Activated naive CD4-positive, alpha-beta T cell treated with anti-CD3 and anti-CD28 coated beads, Interleukin-2, amount 50 U/mL, for 24 hours (primary cell): ENCODE measurements around the gene ADAM22.

Experiments used
- H3K27ac Mint-ChIP-seq: one replicate; pipeline ENCODE4 v1.8.0; 2021; ENCODE audit warnings: mild to moderate bottlenecking, mixed read lengths
- H3K27me3 Mint-ChIP-seq: one replicate; pipeline ENCODE4 v1.8.0; 2021; ENCODE audit warnings: mixed read lengths
- H3K36me3 Mint-ChIP-seq: one replicate; pipeline ENCODE4 v1.8.0; 2021; ENCODE audit warnings: mixed read lengths
- H3K4me1 Mint-ChIP-seq: one replicate; pipeline ENCODE4 v1.8.0; 2021; ENCODE audit warnings: mixed read lengths
- H3K4me3 Mint-ChIP-seq: one replicate; pipeline ENCODE4 v1.8.0; 2021; ENCODE audit warnings: mild to moderate bottlenecking, mixed read lengths
- H3K9me3 Mint-ChIP-seq: one replicate; pipeline ENCODE4 v1.8.0; 2021; ENCODE audit warnings: mixed read lengths

ADAM22 gene

GRCh38 chr7:88104732-88105131 is 170.7 kb downstream of the ADAM22 start:
- Mint-ChIP-seq H3K4me1 (no peaks in the 10 kb centered on the region), H3K27me3 (no peaks in the 10 kb centered on the region), H3K27ac (no peak overlapping the region), H3K36me3 (no peaks in the 10 kb centered on the region), H3K9me3 (no peaks in the 10 kb centered on the region), H3K4me3 (no peak overlapping the region)

GRCh38 chr7:88105231-88105630 is 171.2 kb downstream of the ADAM22 start:
- H3K36me3 Mint-ChIP-seq, result no peaks in the 10 kb centered on the region
- H3K4me1 Mint-ChIP-seq, result no peaks in the 10 kb centered on the region
- no peaks in the 10 kb centered on the region for H3K9me3 Mint-ChIP-seq
- no peaks in the 10 kb centered on the region for H3K27me3 Mint-ChIP-seq
- H3K4me3 Mint-ChIP-seq, result no peak overlapping the region
- no peak overlapping the region for H3K27ac Mint-ChIP-seq

GRCh38 chr7:88106434-88106833 is 172.4 kb downstream of the ADAM22 start:
- Mint-ChIP-seq H3K4me1 (no peaks in the 10 kb centered on the region), H3K9me3 (no peaks in the 10 kb centered on the region), H3K4me3 (no peak overlapping the region), H3K27me3 (no peaks in the 10 kb centered on the region), H3K36me3 (no peaks in the 10 kb centered on the region), H3K27ac (no peak overlapping the region)

GRCh38 chr7:88109612-88110011 is 175.6 kb downstream of the ADAM22 start:
- Mint-ChIP-seq H3K27ac (no peak overlapping the region), H3K9me3 (no peaks in the 10 kb centered on the region), H3K36me3 (no peaks in the 10 kb centered on the region), H3K4me1 (no peaks in the 10 kb centered on the region), H3K4me3 (no peak overlapping the region), H3K27me3 (no peaks in the 10 kb centered on the region)

GRCh38 chr7:88111140-88111743 is 177.2 kb downstream of the ADAM22 start:
- no peaks in the 10 kb centered on the region for H3K4me1 Mint-ChIP-seq
- H3K36me3 Mint-ChIP-seq, result no peaks in the 10 kb centered on the region
- no peaks in the 10 kb centered on the region for H3K9me3 Mint-ChIP-seq
- H3K27me3 Mint-ChIP-seq, result no peaks in the 10 kb centered on the region
- no peak overlapping the region for H3K4me3 Mint-ChIP-seq
- H3K27ac Mint-ChIP-seq, result no peak overlapping the region

GRCh38 chr7:88111954-88112471 is 178.0 kb downstream of the ADAM22 start:
- Mint-ChIP-seq H3K9me3 (no peaks in the 10 kb centered on the region), H3K27me3 (no peaks in the 10 kb centered on the region), H3K4me3 (no peak overlapping the region), H3K4me1 (no peaks in the 10 kb centered on the region), H3K27ac (no peak overlapping the region), H3K36me3 (no peaks in the 10 kb centered on the region)

GRCh38 chr7:88115258-88115796 is 181.3 kb downstream of the ADAM22 start:
- no peaks in the 10 kb centered on the region for H3K36me3 Mint-ChIP-seq
- H3K27ac Mint-ChIP-seq, result no peak overlapping the region
- no peaks in the 10 kb centered on the region for H3K27me3 Mint-ChIP-seq
- no peaks in the 10 kb centered on the region for H3K4me1 Mint-ChIP-seq
- H3K9me3 Mint-ChIP-seq, result no peaks in the 10 kb centered on the region
- no peak overlapping the region for H3K4me3 Mint-ChIP-seq

- Mint-ChIP-seq H3K9me3 (no peaks in the 10 kb centered on the region), H3K36me3 (no peaks in the 10 kb centered on the region), H3K27ac (no peak overlapping the region), H3K4me3 (no peak overlapping the region), H3K27me3 (no peaks in the 10 kb centered on the region), H3K4me1 (no peaks in the 10 kb centered on the region)
Measured at GRCh38 chr7:88115816-88116215, 181.8 kb downstream of the ADAM22 start.

- no peak overlapping the region for H3K4me3 Mint-ChIP-seq
- no peak overlapping the region for H3K27ac Mint-ChIP-seq
- H3K4me1 Mint-ChIP-seq, result no peaks in the 10 kb centered on the region
- no peaks in the 10 kb centered on the region for H3K27me3 Mint-ChIP-seq
- no peaks in the 10 kb centered on the region for H3K36me3 Mint-ChIP-seq
- H3K9me3 Mint-ChIP-seq, result no peaks in the 10 kb centered on the region
Measured at GRCh38 chr7:88116235-88116795, 182.3 kb downstream of the ADAM22 start.

GRCh38 chr7:88117325-88117724 is 183.3 kb downstream of the ADAM22 start:
- H3K27ac Mint-ChIP-seq, result no peak overlapping the region
- no peaks in the 10 kb centered on the region for H3K36me3 Mint-ChIP-seq
- H3K27me3 Mint-ChIP-seq, result no peaks in the 10 kb centered on the region
- H3K4me1 Mint-ChIP-seq, result no peaks in the 10 kb centered on the region
- no peaks in the 10 kb centered on the region for H3K9me3 Mint-ChIP-seq
- no peak overlapping the region for H3K4me3 Mint-ChIP-seq

GRCh38 chr7:88121335-88121734 is 187.3 kb downstream of the ADAM22 start:
- peaks cover 1% of the 10 kb centered on the region for H3K27me3 Mint-ChIP-seq
- no peaks in the 10 kb centered on the region for H3K9me3 Mint-ChIP-seq
- no peak overlapping the region for H3K4me3 Mint-ChIP-seq
- no peaks in the 10 kb centered on the region for H3K36me3 Mint-ChIP-seq
- no peak overlapping the region for H3K27ac Mint-ChIP-seq
- no peaks in the 10 kb centered on the region for H3K4me1 Mint-ChIP-seq

GRCh38 chr7:88127637-88128290 is 193.7 kb downstream of the ADAM22 start:
- Mint-ChIP-seq H3K4me1 (no peaks in the 10 kb centered on the region), H3K9me3 (no peaks in the 10 kb centered on the region), H3K27me3 (peaks cover 1% of the 10 kb centered on the region), H3K4me3 (no peak overlapping the region), H3K36me3 (no peaks in the 10 kb centered on the region), H3K27ac (no peak overlapping the region)

- no peaks in the 10 kb centered on the region for H3K27me3 Mint-ChIP-seq
- H3K4me1 Mint-ChIP-seq, result no peaks in the 10 kb centered on the region
- no peaks in the 10 kb centered on the region for H3K36me3 Mint-ChIP-seq
- H3K4me3 Mint-ChIP-seq, result no peak overlapping the region
- H3K9me3 Mint-ChIP-seq, result no peaks in the 10 kb centered on the region
- no peak overlapping the region for H3K27ac Mint-ChIP-seq
Measured at GRCh38 chr7:88132725-88133124, 198.7 kb downstream of the ADAM22 start.

GRCh38 chr7:88140947-88141346 is 206.9 kb downstream of the ADAM22 start:
- H3K9me3 Mint-ChIP-seq, result no peaks in the 10 kb centered on the region
- no peaks in the 10 kb centered on the region for H3K4me1 Mint-ChIP-seq
- no peaks in the 10 kb centered on the region for H3K36me3 Mint-ChIP-seq
- no peak overlapping the region for H3K4me3 Mint-ChIP-seq
- no peak overlapping the region for H3K27ac Mint-ChIP-seq
- H3K27me3 Mint-ChIP-seq, result no peaks in the 10 kb centered on the region

- Mint-ChIP-seq H3K27ac (no peak overlapping the region), H3K4me1 (no peaks in the 10 kb centered on the region), H3K27me3 (no peaks in the 10 kb centered on the region), H3K4me3 (no peak overlapping the region), H3K36me3 (no peaks in the 10 kb centered on the region), H3K9me3 (no peaks in the 10 kb centered on the region)
Measured at GRCh38 chr7:88141479-88141878, 207.4 kb downstream of the ADAM22 start.

- Mint-ChIP-seq H3K9me3 (no peaks in the 10 kb centered on the region), H3K4me3 (no peak overlapping the region), H3K27ac (no peak overlapping the region), H3K27me3 (no peaks in the 10 kb centered on the region), H3K36me3 (no peaks in the 10 kb centered on the region), H3K4me1 (no peaks in the 10 kb centered on the region)
Measured at GRCh38 chr7:88141953-88142352, 207.9 kb downstream of the ADAM22 start.
